HUES6 (cell line): Measurements from ENCODE around the gene GNB3.
"Not testable (repeated sequence)": the region's sequence is repeated elsewhere in the genome, so short reads cannot be mapped to it uniquely, and the experiment has no call there.

ENCODE experiments used
- H3K27ac ChIP-seq: 2 replicates; pipeline ENCODE4 v1.7.0; 2013; ENCODE audit warnings: low read depth, mild to moderate bottlenecking, low read length, inconsistent platforms
- H3K27me3 ChIP-seq: 2 replicates; pipeline ENCODE4 v1.6.1; 2013; ENCODE audit warnings: low read length; ENCODE audit not compliant: control insufficient read depth, insufficient read depth
- H3K36me3 ChIP-seq: 2 replicates; pipeline ENCODE4 v1.6.1; 2013; ENCODE audit warnings: low read length; ENCODE audit not compliant: control insufficient read depth, insufficient read depth
- H3K4me1 ChIP-seq: 2 replicates; pipeline ENCODE4 v1.6.1; 2013; ENCODE audit warnings: low read length; ENCODE audit not compliant: control insufficient read depth, insufficient read depth
- H3K4me3 ChIP-seq: 2 replicates; pipeline ENCODE4 v1.5.1; 2013; ENCODE audit warnings: low read depth, low read length
- H3K9ac ChIP-seq: one replicate; pipeline ENCODE4 v1.6.1; 2013; ENCODE audit warnings: mild to moderate bottlenecking, low read length
- H3K9me3 ChIP-seq: 2 replicates; pipeline ENCODE4 v1.6.1; 2013; ENCODE audit warnings: low read depth, low read length; ENCODE audit not compliant: control insufficient read depth, insufficient read depth

Gene GNB3

DNA sequence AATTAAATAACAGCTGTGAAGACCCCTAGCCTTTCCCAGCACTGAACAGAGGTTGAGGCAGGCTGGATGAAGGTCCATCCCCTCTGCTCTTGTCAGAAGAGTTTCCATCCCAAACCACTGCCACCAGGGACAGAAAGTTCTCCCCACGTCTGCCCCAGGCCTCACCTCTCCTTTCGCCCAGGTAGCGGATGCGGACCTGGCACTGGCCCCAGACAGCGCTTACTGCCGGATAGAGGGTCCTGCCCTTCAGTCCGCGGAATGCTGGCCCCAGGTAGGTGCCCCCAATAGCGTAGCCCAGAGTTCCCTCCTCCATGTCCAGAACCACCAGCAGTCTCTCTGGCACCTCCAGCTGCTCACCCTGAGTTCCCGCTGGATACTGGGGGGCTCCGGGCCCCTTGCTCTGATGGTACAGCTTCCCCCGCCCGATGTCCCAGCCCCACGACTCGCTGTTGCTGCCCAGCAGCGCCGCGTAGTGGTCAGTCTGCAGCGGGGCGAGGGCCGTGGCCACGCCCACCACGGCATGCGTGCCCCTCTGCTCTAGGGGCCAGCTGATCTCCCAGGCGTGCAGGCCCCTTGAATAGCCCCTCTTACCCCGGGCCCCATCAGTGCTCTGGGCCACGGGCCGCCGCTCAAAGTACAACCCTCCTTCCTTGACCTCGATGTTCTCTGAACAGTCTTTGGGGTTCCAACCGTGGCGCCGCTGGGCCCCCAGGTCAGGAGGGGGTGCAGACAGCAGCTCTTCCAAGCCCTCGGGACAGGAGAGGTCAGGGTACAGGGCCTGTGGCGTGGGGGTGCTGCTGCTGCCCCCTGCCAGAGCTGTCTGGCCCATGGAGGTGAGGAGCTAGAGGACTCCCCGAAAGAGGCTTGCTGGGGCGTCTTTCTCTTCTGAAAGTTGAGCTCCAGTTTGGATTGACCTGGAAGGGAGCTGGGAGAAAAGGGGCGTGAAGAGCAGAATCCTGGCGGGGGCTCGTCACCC lies 31.6 kb downstream of the GNB3 start:
- Histone ChIP-seq H3K4me3 (peak overlapping the region; percentile 98), H3K27me3 (no peaks in the 10 kb centered on the region), H3K4me1 (peaks cover 32% of the 10 kb centered on the region), H3K36me3 (peaks cover 38% of the 10 kb centered on the region), H3K27ac (peak overlapping the region; percentile 68; the same call in 1 of the 2 replicates), H3K9me3 (no peaks in the 10 kb centered on the region), H3K9ac (peak overlapping the region; percentile 93)

DNA sequence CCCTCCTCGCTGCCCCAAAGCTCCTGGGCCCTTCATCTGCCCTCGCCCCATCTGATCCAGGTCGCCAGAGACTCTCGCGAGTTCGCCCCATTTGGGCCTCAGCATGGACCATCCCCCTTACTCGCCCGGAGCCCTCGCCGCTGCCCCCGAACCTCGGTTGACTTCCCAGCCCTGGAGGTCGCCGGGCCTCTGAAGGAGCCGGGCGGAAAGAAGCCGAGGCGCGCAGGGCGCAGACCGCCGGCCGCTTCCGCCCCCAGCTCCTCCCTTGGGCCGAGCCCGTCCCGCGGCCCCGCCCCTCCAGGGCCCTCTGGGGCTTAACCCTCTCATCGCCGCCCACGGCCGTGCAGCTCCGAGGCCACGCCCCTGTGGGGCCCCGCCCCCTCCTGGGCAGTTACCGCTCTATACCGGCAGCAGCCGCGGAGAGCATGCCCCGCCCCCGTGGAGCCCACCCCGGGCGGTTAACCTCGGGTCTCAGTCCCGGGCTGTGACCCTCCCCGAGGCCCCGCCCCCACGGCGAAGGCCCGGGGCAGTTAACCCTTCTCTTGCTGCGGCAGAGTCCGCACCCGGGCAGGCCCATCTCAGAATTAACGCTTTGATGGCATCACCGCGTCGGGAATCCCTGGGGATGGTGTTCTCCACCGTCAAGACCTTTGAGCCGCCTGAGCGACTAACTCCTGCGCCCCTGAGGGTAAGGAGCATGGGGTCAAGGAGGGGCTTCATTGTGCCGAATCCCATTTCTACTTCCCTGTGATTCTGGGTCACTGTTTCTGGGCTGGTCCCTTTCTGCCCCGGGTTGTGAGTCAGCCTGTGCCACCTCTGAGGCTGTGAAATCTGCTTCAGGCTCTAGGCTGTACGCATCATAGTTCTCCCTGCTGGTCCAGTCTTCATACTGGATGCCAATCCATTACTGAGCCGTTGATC lies 32.6 kb downstream of the GNB3 start, which contains the start of gene SPSB2:
SPSB2 (minus strand) TSS at position 210 of the 921 bp plus-strand sequence. CDS start 402 bp downstream, outside the sequence.
- Histone ChIP-seq H3K9me3 (no peaks in the 10 kb centered on the region), H3K27ac (peak within 1 kb of the TSS; percentile 68; the same call in 1 of the 2 replicates), H3K4me3 (peak within 1 kb of the TSS; percentile 98), H3K27me3 (no peaks in the 10 kb centered on the region), H3K36me3 (peaks cover 39% of the 10 kb centered on the region), H3K4me1 (peaks cover 31% of the 10 kb centered on the region), H3K9ac (peak within 1 kb of the TSS; percentile 93)

- H3K4me3 ChIP-seq, result peak overlapping the region; percentile 70
- H3K36me3 ChIP-seq, result peaks cover 36% of the 10 kb centered on the region
- peaks cover 25% of the 10 kb centered on the region for H3K4me1 ChIP-seq
- peak overlapping the region; percentile 52; the same call in 1 of the 2 replicates for H3K27ac ChIP-seq
- H3K9me3 ChIP-seq, H3K27me3 ChIP-seq: not testable (repeated sequence)
- H3K9ac ChIP-seq, result peak overlapping the region; percentile 73
These were observed 33.3 kb downstream of the GNB3 start for GRCh38 chr12:6874015-6874368.

DNA sequence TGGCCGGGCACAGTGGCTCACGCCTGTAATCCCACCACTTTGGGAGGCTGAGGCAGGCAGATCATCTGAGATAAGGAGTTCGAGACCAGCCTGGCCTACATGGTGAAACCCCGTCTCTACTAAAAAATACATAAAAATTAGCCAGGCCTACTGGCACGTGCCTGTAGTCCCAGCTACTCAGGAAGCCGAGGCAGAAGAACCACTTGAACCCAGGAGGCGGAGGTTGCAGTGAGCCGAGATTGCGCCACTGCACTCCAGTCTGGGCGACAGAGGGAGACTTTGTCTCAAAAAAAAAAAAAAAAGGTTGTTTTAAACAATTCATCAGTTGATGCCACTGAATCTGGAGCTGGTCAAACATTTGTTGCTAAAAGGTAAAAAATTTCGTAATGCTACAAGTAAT lies 39.1 kb downstream of the GNB3 start:
- not testable (repeated sequence) for H3K9ac ChIP-seq

GRCh38 chr12:6883252-6883651 lies 42.5 kb downstream of the GNB3 start:
- H3K9me3 ChIP-seq, result no peaks in the 10 kb centered on the region
- H3K27me3 ChIP-seq, result no peaks in the 10 kb centered on the region

More for the DNA sequence above, 39.1 kb downstream of the GNB3 start:
- not testable (repeated sequence) for H3K4me3 ChIP-seq, H3K27ac ChIP-seq, H3K9me3 ChIP-seq, H3K4me1 ChIP-seq, H3K27me3 ChIP-seq
- H3K36me3 ChIP-seq, result peaks cover 27% of the 10 kb centered on the region

DNA sequence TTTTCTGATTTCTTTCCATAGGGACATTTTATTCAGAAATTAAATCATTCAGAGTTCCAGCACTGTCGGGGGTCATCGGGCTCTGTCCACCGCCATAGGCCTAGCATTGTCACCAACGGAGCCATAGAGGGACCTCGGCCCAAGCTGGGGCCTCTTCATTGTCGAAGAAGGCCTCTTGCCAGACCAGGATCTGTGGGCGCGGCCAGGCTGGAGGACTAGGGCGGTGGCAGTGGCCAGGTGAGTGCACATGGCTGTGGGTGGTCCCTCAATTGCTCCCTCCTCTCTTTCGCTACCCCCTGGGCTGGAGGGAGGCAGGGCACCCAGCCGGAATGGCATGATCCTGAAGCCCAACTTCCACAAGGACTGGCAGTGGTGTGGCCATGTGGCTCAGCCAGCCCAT lies 43.0 kb downstream of the GNB3 start:
- Histone ChIP-seq H3K27me3 (no peaks in the 10 kb centered on the region), H3K9me3 (no peaks in the 10 kb centered on the region), H3K9ac (no peak overlapping the region), H3K4me1 (peaks cover 28% of the 10 kb centered on the region), H3K27ac (no peak overlapping the region), H3K36me3 (peaks cover 17% of the 10 kb centered on the region), H3K4me3 (no peak overlapping the region)

More at GRCh38 chr12:6883252-6883651, 42.5 kb downstream of the GNB3 start:
- Histone ChIP-seq H3K27ac (no peak overlapping the region), H3K9ac (no peak overlapping the region), H3K4me3 (no peak overlapping the region), H3K4me1 (peaks cover 24% of the 10 kb centered on the region), H3K36me3 (peaks cover 17% of the 10 kb centered on the region)

DNA sequence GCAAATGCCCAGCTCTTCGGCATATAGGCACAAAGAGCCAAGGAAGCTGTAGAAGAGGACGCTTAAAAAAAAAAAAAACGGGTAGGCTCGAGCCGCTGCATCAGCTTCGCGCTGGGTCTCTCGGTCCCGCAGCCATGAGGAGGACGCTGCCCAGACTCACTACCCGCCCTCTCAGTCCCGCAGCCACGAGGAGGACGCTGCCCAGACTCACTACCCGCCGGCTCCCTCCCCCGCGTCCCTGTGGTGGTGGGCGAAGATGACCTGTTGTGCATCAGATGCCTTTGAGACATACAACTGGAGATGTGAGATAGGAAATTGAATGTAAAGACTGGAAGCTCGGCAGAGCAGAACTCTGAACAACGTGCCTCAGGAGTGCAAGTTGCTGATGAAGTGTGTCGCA lies 43.8 kb downstream of the GNB3 start:
- no peaks in the 10 kb centered on the region for H3K9me3 ChIP-seq
- H3K36me3 ChIP-seq, result peaks cover 17% of the 10 kb centered on the region
- H3K9ac ChIP-seq, result no peak overlapping the region
- H3K4me1 ChIP-seq, result peaks cover 28% of the 10 kb centered on the region
- no peaks in the 10 kb centered on the region for H3K27me3 ChIP-seq
- no peak overlapping the region for H3K4me3 ChIP-seq
- H3K27ac ChIP-seq, result peak overlapping the region; percentile 89; the same call in 1 of the 2 replicates

- H3K27me3 ChIP-seq, H3K4me3 ChIP-seq, H3K9me3 ChIP-seq: not testable (repeated sequence)
- Histone ChIP-seq H3K9ac (peak overlapping the region; percentile 57), H3K36me3 (peaks cover 17% of the 10 kb centered on the region), H3K4me1 (peaks cover 34% of the 10 kb centered on the region), H3K27ac (peak overlapping the region; percentile 79; the same call in 1 of the 2 replicates)
These were observed 45.7 kb downstream of the GNB3 start for GRCh38 chr12:6886206-6886999.

DNA sequence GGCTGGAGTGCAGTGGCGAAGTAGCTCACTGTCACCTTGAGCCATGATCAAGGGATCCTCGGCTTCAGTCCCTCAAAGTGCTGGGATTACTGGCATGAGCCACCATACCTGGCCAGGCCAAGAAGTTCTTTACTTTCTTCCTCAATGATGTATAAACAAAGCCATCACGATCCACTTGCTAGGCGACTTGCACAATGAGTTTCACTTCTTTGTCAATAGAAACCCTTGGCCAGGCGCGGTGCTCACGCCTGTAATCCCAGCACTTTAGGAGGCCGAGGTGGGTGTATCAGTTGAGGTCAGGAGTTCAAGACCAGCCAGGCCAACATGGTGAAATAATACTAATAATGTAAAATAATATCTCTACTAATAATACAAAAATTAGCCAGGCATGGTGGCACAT lies 46.7 kb downstream of the GNB3 start:
- peak overlapping the region; percentile 79; the same call in 1 of the 2 replicates for H3K27ac ChIP-seq
- no peak overlapping the region for H3K4me3 ChIP-seq

GRCh38 chr12:6888360-6888759 lies 47.6 kb downstream of the GNB3 start:
- no peaks in the 10 kb centered on the region for H3K9me3 ChIP-seq
- no peak overlapping the region for H3K4me3 ChIP-seq
- peaks cover 15% of the 10 kb centered on the region for H3K36me3 ChIP-seq
- H3K9ac ChIP-seq, result no peak overlapping the region
- peak overlapping the region; percentile 4; the same call in 1 of the 2 replicates for H3K27ac ChIP-seq
- peaks cover 39% of the 10 kb centered on the region for H3K4me1 ChIP-seq
- no peaks in the 10 kb centered on the region for H3K27me3 ChIP-seq

More for the DNA sequence above, 46.7 kb downstream of the GNB3 start:
- Histone ChIP-seq H3K36me3 (peaks cover 17% of the 10 kb centered on the region), H3K4me1 (peaks cover 39% of the 10 kb centered on the region), H3K9ac (no peak overlapping the region), H3K27me3 (no peaks in the 10 kb centered on the region), H3K9me3 (no peaks in the 10 kb centered on the region)
